Mesenchymal stem cell (in vitro differentiated cells and primary cell): ENCODE data around the gene ECE1.
A peak's percentile ranks its signal among the peaks of the same experiment; 100 is the strongest.

Experiments used
- DNase-seq: peaks from one replicate; pipeline ENCODE4 v3.0.0-alpha.2; 2013
- H2AFZ ChIP-seq: one replicate; pipeline ENCODE4 v1.6.1; 2013; ENCODE audit warnings: low read depth, mild to moderate bottlenecking, control low read depth, inconsistent platforms, low read length, moderate library complexity
- H2AK5ac ChIP-seq: 2 replicates; pipeline ENCODE4 v1.6.1; 2013; ENCODE audit warnings: low read length, moderate library complexity, mild to moderate bottlenecking, inconsistent platforms; ENCODE audit not compliant: severe bottlenecking
- H2BK120ac ChIP-seq: one replicate; pipeline ENCODE4 v1.6.1; 2013; ENCODE audit warnings: low read depth, mild to moderate bottlenecking, inconsistent platforms, low read length, moderate library complexity
- H2BK12ac ChIP-seq, 2 experiments: one replicate each; pipeline ENCODE4 v1.6.1; 2013; ENCODE audit warnings: inconsistent platforms in 2 of 2, low read length in 2 of 2, mild to moderate bottlenecking in 2 of 2, moderate library complexity in 2 of 2, control low read depth in 1 of 2
- H2BK15ac ChIP-seq: one replicate; pipeline ENCODE4 v1.6.1; 2013; ENCODE audit warnings: mild to moderate bottlenecking, low read depth, inconsistent platforms; ENCODE audit not compliant: poor library complexity, severe bottlenecking
- H2BK5ac ChIP-seq: 2 replicates; pipeline ENCODE4 v1.6.1; 2013; ENCODE audit warnings: low read depth, mild to moderate bottlenecking, low read length, control low read depth, inconsistent platforms; ENCODE audit not compliant: poor library complexity, severe bottlenecking
- H3K14ac ChIP-seq, 2 experiments: one replicate each; pipeline ENCODE4 v1.6.1; 2013; ENCODE audit warnings: inconsistent platforms in 2 of 2, low read length in 2 of 2, control low read depth in 1 of 2, mild to moderate bottlenecking in 1 of 2, moderate library complexity in 1 of 2
- H3K18ac ChIP-seq, 2 experiments: one replicate each; pipeline ENCODE4 v1.6.1; 2013; ENCODE audit warnings: inconsistent platforms in 2 of 2, low read length in 2 of 2, control low read depth in 1 of 2, low read depth in 1 of 2, mild to moderate bottlenecking in 1 of 2
- H3K23ac ChIP-seq, 2 experiments: one replicate each; pipeline ENCODE4 v1.6.1; 2013; ENCODE audit warnings: inconsistent platforms in 2 of 2, low read length in 2 of 2, mild to moderate bottlenecking in 2 of 2, moderate library complexity in 2 of 2, control low read depth in 1 of 2
- H3K27ac ChIP-seq: 2 replicates; pipeline ENCODE4 v1.5.1; 2013; ENCODE audit warnings: mild to moderate bottlenecking, moderate library complexity, low read length, control low read depth, inconsistent platforms; ENCODE audit not compliant: poor library complexity, severe bottlenecking
- H3K27me3 ChIP-seq, 2 experiments: 2 replicates each; pipeline versions ENCODE4 v1.6.1 to v1.7.0; 2013; ENCODE audit warnings: low read length in 2 of 2, mild to moderate bottlenecking in 2 of 2, moderate library complexity in 2 of 2, control low read depth in 1 of 2, inconsistent platforms in 1 of 2; ENCODE audit not compliant: control insufficient read depth in 1 of 2, insufficient read depth in 1 of 2
- H3K36me3 ChIP-seq, 2 experiments: 2 replicates each; pipeline versions ENCODE4 v1.6.1 to v1.7.0; 2013; ENCODE audit warnings: low read length in 2 of 2, control low read depth in 1 of 2, inconsistent platforms in 1 of 2, low read depth in 1 of 2, mild to moderate bottlenecking in 1 of 2; ENCODE audit not compliant: insufficient read depth in 2 of 2, control insufficient read depth in 1 of 2
- H3K4ac ChIP-seq, 2 experiments: one replicate each; pipeline ENCODE4 v1.6.1; 2013; ENCODE audit warnings: inconsistent platforms in 2 of 2, low read length in 2 of 2, mild to moderate bottlenecking in 2 of 2, moderate library complexity in 2 of 2, control low read depth in 1 of 2, low read depth in 1 of 2
- H3K4me1 ChIP-seq: 2 replicates; pipeline ENCODE4 v1.6.1; 2013; ENCODE audit warnings: low read depth, low read length, control low read depth; ENCODE audit not compliant: control insufficient read depth, insufficient read depth
- H3K4me2 ChIP-seq: 2 replicates; pipeline ENCODE4 v1.6.1; 2013; ENCODE audit warnings: low read length, mild to moderate bottlenecking, inconsistent platforms; ENCODE audit not compliant: poor library complexity, severe bottlenecking
- H3K4me3 ChIP-seq, 2 experiments: 2 replicates each; pipeline versions ENCODE4 v1.5.1 to v1.7.0; 2013; ENCODE audit warnings: low read length in 2 of 2, mild to moderate bottlenecking in 2 of 2, control low read depth in 1 of 2, low read depth in 1 of 2; ENCODE audit not compliant: insufficient read depth in 1 of 2
- H3K79me1 ChIP-seq: replicated peaks from 2 replicates; pipeline ENCODE4 v1.6.1; 2013; ENCODE audit warnings: mild to moderate bottlenecking, control low read depth, low read length, inconsistent platforms; ENCODE audit not compliant: poor library complexity, severe bottlenecking
- H3K9ac ChIP-seq: 2 replicates; pipeline ENCODE4 v1.7.0; 2013; ENCODE audit warnings: mild to moderate bottlenecking, low read length, moderate library complexity
- H3K9me3 ChIP-seq: 2 replicates; pipeline ENCODE4 v1.7.0; 2013; ENCODE audit warnings: mild to moderate bottlenecking, low read length; ENCODE audit not compliant: control insufficient read depth
- H4K8ac ChIP-seq: one replicate; pipeline ENCODE4 v1.6.1; 2013; ENCODE audit warnings: inconsistent platforms, mild to moderate bottlenecking, low read length, moderate library complexity
- H4K91ac ChIP-seq: one replicate; pipeline ENCODE4 v1.6.1; 2013; ENCODE audit warnings: mild to moderate bottlenecking, low read length, inconsistent platforms
- WGBS: methylation state at CpG from one replicate; pipeline ENCODE4 v1.1.7; 2013; ENCODE audit warnings: mixed read lengths; 5-methylcytosine and 5-hydroxymethylcytosine counted together

Gene ECE1

GRCh38 chr1:21294266-21294989 is 4.2 kb upstream of the ECE1 start:
- H3K14ac ChIP-seq = no peak overlapping the region
- no peak overlapping the region for H3K4me2 ChIP-seq
- 71% methylated on average over 9 of the region's 13 CpGs for WGBS
- H3K18ac ChIP-seq = no peak overlapping the region
- no peaks in the 10 kb centered on the region for H3K27me3 ChIP-seq
- peak; percentile 58 for DNase-seq
- no peak overlapping the region for H2BK15ac ChIP-seq
- H2AK5ac ChIP-seq = peak overlapping the region; percentile 16
- H3K23ac ChIP-seq = no peak overlapping the region
- no peak overlapping the region for H2AFZ ChIP-seq
- H3K79me1 ChIP-seq = peaks cover 29% of the 10 kb centered on the region
- peak overlapping the region in 1 of 2 experiments; percentile 34 for H3K4ac ChIP-seq
- no peak overlapping the region for H4K91ac ChIP-seq
- peaks cover 37% of the 10 kb centered on the region for H3K4me1 ChIP-seq
- H2BK120ac ChIP-seq = no peak overlapping the region
- H3K9ac ChIP-seq = no peak overlapping the region
- H3K27ac ChIP-seq = no peak overlapping the region
- no peak overlapping the region for H2BK5ac ChIP-seq
- peaks cover 0 to 8% of the 10 kb centered on the region in 2 experiments for H3K36me3 ChIP-seq
- peak overlapping the region; percentile 39 for H4K8ac ChIP-seq
- no peak overlapping the region for H2BK12ac ChIP-seq
- H3K9me3 ChIP-seq = no peaks in the 10 kb centered on the region
- no peak overlapping the region for H3K4me3 ChIP-seq

GRCh38 chr1:21293537-21294265 is 3.4 kb upstream of the ECE1 start:
- Histone ChIP-seq H3K9ac (no peak overlapping the region), H2AFZ (no peak overlapping the region), H2BK15ac (peak overlapping the region; percentile 4), H3K23ac (no peak overlapping the region), H2BK120ac (no peak overlapping the region), H3K4me3 (no peak overlapping the region), H3K27ac (no peak overlapping the region), H2BK5ac (no peak overlapping the region), H3K14ac (no peak overlapping the region), H2BK12ac (peak overlapping the region in 1 of 2 experiments; percentile 38), H3K4me1 (peaks cover 43% of the 10 kb centered on the region), H4K8ac (no peak overlapping the region), H3K79me1 (peaks cover 33% of the 10 kb centered on the region), H3K27me3 (no peaks in the 10 kb centered on the region), H4K91ac (no peak overlapping the region), H3K4ac (peak overlapping the region in 1 of 2 experiments; percentile 6), H3K9me3 (no peaks in the 10 kb centered on the region), H3K36me3 (peaks cover 0 to 7% of the 10 kb centered on the region in 2 experiments), H2AK5ac (no peak overlapping the region), H3K4me2 (no peak overlapping the region), H3K18ac (no peak overlapping the region)
- 88% methylated on average over 17 of the region's 17 CpGs for WGBS
- no peak for DNase-seq

GRCh38 chr1:21292984-21293536 is 2.8 kb upstream of the ECE1 start:
- H2AK5ac ChIP-seq = peak overlapping the region; percentile 43

GRCh38 chr1:21292503-21292983 is 2.3 kb upstream of the ECE1 start:
- H2AK5ac ChIP-seq = no peak overlapping the region
- no peak overlapping the region for H2BK5ac ChIP-seq
- no peak overlapping the region for H4K8ac ChIP-seq
- H3K36me3 ChIP-seq = no peaks in the 10 kb centered on the region
- H3K23ac ChIP-seq = no peak overlapping the region
- H2BK12ac ChIP-seq = peak overlapping the region in 1 of 2 experiments; percentile 59
- H3K79me1 ChIP-seq = peaks cover 32% of the 10 kb centered on the region
- peak; percentile 52 for DNase-seq
- H3K4me1 ChIP-seq = peaks cover 40% of the 10 kb centered on the region
- H4K91ac ChIP-seq = no peak overlapping the region
- no peak overlapping the region for H3K4me3 ChIP-seq
- H3K9ac ChIP-seq = no peak overlapping the region
- no peak overlapping the region for H3K14ac ChIP-seq
- no peak overlapping the region for H3K18ac ChIP-seq
- no peak overlapping the region for H3K4me2 ChIP-seq
- H2AFZ ChIP-seq = no peak overlapping the region
- WGBS = 82% methylated on average over 1 of the region's 3 CpGs
- H3K4ac ChIP-seq = no peak overlapping the region
- H3K27me3 ChIP-seq = no peaks in the 10 kb centered on the region
- H2BK15ac ChIP-seq = peak overlapping the region; percentile 55
- H3K9me3 ChIP-seq = no peaks in the 10 kb centered on the region
- no peak overlapping the region for H3K27ac ChIP-seq
- H2BK120ac ChIP-seq = no peak overlapping the region

More at GRCh38 chr1:21292984-21293536, 2.8 kb upstream of the ECE1 start:
- Histone ChIP-seq H3K4me2 (no peak overlapping the region), H2BK120ac (no peak overlapping the region), H4K8ac (peak overlapping the region; percentile 36), H2AFZ (no peak overlapping the region), H2BK15ac (no peak overlapping the region), H4K91ac (no peak overlapping the region), H2BK12ac (no peak overlapping the region), H3K9me3 (no peaks in the 10 kb centered on the region), H3K4me3 (no peak overlapping the region), H3K27ac (no peak overlapping the region), H3K4me1 (peaks cover 39% of the 10 kb centered on the region), H3K14ac (no peak overlapping the region), H3K4ac (no peak overlapping the region), H2BK5ac (no peak overlapping the region), H3K36me3 (peaks cover 0 to under 1% of the 10 kb centered on the region in 2 experiments), H3K9ac (no peak overlapping the region), H3K23ac (no peak overlapping the region), H3K79me1 (peaks cover 31% of the 10 kb centered on the region), H3K18ac (no peak overlapping the region), H3K27me3 (no peaks in the 10 kb centered on the region)
- no peak for DNase-seq
- WGBS = 87% methylated on average over 7 of the region's 9 CpGs
